ENCODE measurements around the gene MX2. TPM values are rescaled to one million over a fixed set of nuclear protein-coding genes. Genes with fewer than 3 reads are reported as not detected.
"Not testable (repeated sequence)": the region's sequence is repeated elsewhere in the genome, so short reads cannot be mapped to it uniquely, and the experiment has no call there.

Gene MX2
- total and polyA plus RNA-seq, 2 experiments from 2014 or later, result 5.4 to 9.2 TPM

DNA sequence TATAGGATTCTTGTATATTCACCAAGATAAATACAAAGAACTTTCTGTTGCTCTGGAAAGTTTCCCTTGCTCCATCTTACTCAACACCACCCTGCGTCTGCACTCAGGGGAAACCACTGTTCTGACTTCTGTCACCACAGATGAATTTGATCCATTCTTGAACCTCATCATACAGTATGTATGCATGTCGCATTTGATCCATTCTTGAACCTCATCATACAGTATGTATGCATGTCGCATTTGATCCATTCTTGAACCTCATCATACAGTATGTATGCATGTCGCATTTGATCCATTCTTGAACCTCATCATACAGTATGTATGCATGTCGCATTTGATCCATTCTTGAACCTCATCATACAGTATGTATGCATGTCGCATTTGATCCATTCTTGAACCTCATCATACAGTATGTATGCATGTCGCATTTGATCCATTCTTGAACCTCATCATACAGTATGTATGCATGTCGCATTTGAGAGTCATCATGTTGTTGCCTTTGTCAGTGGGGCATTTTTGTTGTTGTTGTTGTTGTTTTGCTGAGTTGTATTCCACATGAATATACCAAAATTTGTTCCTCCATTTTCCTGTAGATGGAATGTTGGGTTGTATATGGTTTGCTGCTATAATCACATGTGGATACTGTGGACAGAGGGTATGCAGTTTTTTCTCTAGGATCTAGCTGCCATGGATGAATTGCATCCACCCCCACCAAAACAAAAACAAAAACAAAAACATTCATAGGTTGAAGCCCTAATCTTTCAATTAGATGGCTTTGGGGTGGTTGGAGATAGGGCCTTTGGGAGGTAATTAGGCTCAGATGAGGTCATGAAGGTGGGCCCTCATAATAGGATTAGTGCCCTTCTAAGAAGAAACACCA, 48.3 kb upstream of the MX2 start:
- not testable (repeated sequence) for H4K20me1 ChIP-seq (replicated peaks; ENCODE audit: insufficient read depth); ATAC-seq; H3K9me2 ChIP-seq (ENCODE audit: insufficient read depth); H3K4me3 Mint-ChIP-seq; H3K36me3 ChIP-seq (ENCODE audit: insufficient read depth); H3K4me3 ChIP-seq; H2AFZ ChIP-seq; H3K27ac ChIP-seq (ENCODE audit: low read depth); H3K36me3 Mint-ChIP-seq (ENCODE audit: low read depth); H3K4me1 ChIP-seq (ENCODE audit: insufficient read depth); H3K4me2 ChIP-seq; H3F3A ChIP-seq (replicated peaks; ENCODE audit: low read depth); H3K79me2 ChIP-seq (replicated peaks; ENCODE audit: insufficient read depth); DNase-seq (ENCODE audit: low spot score); H3K27ac Mint-ChIP-seq; H3K4me1 Mint-ChIP-seq; H3K9me3 Mint-ChIP-seq
- peaks cover 19% of the 10 kb centered on the region for H3K27me3 Mint-ChIP-seq (ENCODE audit: insufficient read depth, low read depth, poor library complexity)
- H3K27me3 ChIP-seq (ENCODE audit: insufficient read depth), result peaks cover 24% of the 10 kb centered on the region

DNA sequence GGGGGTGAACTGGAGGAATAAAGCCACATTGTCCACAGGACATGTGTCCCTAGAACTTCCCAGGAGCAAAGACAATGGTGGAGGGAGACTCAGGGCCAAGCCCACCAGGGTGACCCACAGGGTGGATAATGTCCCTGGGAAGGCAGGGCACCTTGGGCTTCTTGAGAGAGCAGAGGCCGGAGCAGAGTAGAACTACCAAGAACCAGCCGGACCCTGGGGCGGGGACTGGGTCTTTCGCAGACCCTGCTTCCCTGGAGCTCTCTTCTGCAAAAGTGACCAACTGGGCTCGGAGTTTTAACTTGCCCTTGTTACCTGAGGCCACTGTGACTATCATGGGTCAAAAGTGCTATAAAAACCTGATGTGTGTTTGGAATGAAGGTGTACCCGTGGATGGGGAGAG, 46.1 kb upstream of the MX2 start:
- Histone ChIP-seq H3K27me3 (ENCODE audit: insufficient read depth) (peaks cover 24% of the 10 kb centered on the region), H3K4me2 (peak overlapping the region; percentile 92), H3K9me2 (ENCODE audit: insufficient read depth) (no peaks in the 10 kb centered on the region), H3F3A (replicated peaks; ENCODE audit: low read depth) (no peaks in the 10 kb centered on the region), H4K20me1 (replicated peaks; ENCODE audit: insufficient read depth) (no peaks in the 10 kb centered on the region), H3K4me1 (ENCODE audit: insufficient read depth) (peaks cover 5% of the 10 kb centered on the region), H3K79me2 (replicated peaks; ENCODE audit: insufficient read depth) (no peaks in the 10 kb centered on the region), H3K36me3 (ENCODE audit: insufficient read depth) (no peaks in the 10 kb centered on the region), H3K4me3 (peak overlapping the region; percentile 68; the same call in 1 of the 2 replicates), H2AFZ (peak overlapping the region; percentile 96), H3K27ac (ENCODE audit: low read depth) (no peak overlapping the region)
- H3K36me3 Mint-ChIP-seq (ENCODE audit: low read depth), result no peaks in the 10 kb centered on the region
- DNase-seq (ENCODE audit: low spot score) (no peak), ATAC-seq (no peak)
- peaks cover 5% of the 10 kb centered on the region for H3K4me1 Mint-ChIP-seq
- H3K27me3 Mint-ChIP-seq (ENCODE audit: insufficient read depth, low read depth, poor library complexity), result peaks cover 14% of the 10 kb centered on the region
- peak overlapping the region; percentile 79 for H3K4me3 Mint-ChIP-seq
- H3K27ac Mint-ChIP-seq, result no peak overlapping the region
- no peaks in the 10 kb centered on the region; the same call in 2 of the 3 replicates for H3K9me3 Mint-ChIP-seq
- TF ChIP-seq, protein P1, sequence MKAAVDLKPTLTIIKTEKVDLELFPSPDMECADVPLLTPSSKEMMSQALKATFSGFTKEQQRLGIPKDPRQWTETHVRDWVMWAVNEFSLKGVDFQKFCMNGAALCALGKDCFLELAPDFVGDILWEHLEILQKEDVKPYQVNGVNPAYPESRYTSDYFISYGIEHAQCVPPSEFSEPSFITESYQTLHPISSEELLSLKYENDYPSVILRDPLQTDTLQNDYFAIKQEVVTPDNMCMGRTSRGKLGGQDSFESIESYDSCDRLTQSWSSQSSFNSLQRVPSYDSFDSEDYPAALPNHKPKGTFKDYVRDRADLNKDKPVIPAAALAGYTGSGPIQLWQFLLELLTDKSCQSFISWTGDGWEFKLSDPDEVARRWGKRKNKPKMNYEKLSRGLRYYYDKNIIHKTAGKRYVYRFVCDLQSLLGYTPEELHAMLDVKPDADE (IDR thresholded peaks at IDR 0.05), result no peak

DNA sequence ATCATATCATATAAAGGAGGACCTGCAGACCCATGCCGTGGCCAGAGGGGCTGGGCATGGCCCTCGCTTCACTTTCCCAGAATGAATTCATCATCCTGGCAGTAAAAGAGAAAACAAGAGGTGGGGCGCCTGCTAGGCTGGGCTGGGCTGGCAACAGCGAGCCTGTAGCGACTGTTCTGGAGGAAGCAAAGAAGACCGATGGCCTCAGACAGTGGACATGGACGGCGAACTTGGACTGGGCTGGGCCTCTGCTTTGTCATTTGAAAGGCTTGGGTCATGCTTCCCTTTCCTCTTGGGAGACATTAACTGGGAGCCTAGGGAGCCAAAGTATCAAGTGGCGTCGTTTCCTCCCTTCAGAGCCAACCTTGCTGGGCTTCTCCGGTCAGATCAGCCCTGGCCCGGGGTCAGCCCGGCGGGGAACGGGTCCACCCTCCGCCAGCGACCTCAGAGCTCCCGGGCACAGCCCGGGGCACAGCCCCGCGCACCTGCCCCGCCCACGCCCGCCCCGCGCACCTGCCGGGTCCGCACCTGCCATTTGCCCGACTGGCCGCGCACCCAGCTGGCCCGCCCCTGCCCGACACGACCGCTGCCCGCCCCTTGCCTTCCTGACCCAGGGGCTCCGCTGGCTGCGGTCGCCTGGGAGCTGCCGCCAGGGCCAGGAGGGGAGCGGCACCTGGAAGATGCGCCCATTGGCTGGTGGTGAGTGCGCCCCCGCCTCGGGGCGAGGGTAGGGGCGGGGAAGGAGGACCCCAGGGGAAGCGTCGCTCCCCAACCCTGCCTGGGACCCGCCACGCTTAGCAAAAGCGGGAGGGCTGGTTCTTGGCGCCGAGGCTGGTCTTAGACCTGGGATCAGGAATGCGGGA, 45.4 kb upstream of the MX2 start, which contains the start of gene FAM3B:
TSS of gene FAM3B (plus strand) at position 602 of the 863 bp plus-strand sequence. CDS start at position 681, 79 bp downstream.
- ATAC-seq, result peak; percentile 89
- H3K4me3 Mint-ChIP-seq, result peak within 1 kb of the TSS; percentile 79

More for the DNA sequence above, 45.4 kb upstream of the MX2 start, which contains the start of gene FAM3B:
- peaks cover 24% of the 10 kb centered on the region for H3K27me3 ChIP-seq (ENCODE audit: insufficient read depth)
- Mint-ChIP-seq H3K27ac (no peak within 1 kb of the TSS), H3K9me3 (no peaks in the 10 kb centered on the region; the same call in 2 of the 3 replicates), H3K4me1 (peaks cover 5% of the 10 kb centered on the region), H3K36me3 (ENCODE audit: low read depth) (no peaks in the 10 kb centered on the region), H3K27me3 (ENCODE audit: insufficient read depth, low read depth, poor library complexity) (peaks cover 14% of the 10 kb centered on the region)
- no peak within 1 kb of the TSS for H3K27ac ChIP-seq (ENCODE audit: low read depth)
- H3K79me2 ChIP-seq (replicated peaks; ENCODE audit: insufficient read depth), result no peaks in the 10 kb centered on the region
- peak within 1 kb of the TSS; percentile 96 for H2AFZ ChIP-seq
- TF ChIP-seq, protein P2, sequence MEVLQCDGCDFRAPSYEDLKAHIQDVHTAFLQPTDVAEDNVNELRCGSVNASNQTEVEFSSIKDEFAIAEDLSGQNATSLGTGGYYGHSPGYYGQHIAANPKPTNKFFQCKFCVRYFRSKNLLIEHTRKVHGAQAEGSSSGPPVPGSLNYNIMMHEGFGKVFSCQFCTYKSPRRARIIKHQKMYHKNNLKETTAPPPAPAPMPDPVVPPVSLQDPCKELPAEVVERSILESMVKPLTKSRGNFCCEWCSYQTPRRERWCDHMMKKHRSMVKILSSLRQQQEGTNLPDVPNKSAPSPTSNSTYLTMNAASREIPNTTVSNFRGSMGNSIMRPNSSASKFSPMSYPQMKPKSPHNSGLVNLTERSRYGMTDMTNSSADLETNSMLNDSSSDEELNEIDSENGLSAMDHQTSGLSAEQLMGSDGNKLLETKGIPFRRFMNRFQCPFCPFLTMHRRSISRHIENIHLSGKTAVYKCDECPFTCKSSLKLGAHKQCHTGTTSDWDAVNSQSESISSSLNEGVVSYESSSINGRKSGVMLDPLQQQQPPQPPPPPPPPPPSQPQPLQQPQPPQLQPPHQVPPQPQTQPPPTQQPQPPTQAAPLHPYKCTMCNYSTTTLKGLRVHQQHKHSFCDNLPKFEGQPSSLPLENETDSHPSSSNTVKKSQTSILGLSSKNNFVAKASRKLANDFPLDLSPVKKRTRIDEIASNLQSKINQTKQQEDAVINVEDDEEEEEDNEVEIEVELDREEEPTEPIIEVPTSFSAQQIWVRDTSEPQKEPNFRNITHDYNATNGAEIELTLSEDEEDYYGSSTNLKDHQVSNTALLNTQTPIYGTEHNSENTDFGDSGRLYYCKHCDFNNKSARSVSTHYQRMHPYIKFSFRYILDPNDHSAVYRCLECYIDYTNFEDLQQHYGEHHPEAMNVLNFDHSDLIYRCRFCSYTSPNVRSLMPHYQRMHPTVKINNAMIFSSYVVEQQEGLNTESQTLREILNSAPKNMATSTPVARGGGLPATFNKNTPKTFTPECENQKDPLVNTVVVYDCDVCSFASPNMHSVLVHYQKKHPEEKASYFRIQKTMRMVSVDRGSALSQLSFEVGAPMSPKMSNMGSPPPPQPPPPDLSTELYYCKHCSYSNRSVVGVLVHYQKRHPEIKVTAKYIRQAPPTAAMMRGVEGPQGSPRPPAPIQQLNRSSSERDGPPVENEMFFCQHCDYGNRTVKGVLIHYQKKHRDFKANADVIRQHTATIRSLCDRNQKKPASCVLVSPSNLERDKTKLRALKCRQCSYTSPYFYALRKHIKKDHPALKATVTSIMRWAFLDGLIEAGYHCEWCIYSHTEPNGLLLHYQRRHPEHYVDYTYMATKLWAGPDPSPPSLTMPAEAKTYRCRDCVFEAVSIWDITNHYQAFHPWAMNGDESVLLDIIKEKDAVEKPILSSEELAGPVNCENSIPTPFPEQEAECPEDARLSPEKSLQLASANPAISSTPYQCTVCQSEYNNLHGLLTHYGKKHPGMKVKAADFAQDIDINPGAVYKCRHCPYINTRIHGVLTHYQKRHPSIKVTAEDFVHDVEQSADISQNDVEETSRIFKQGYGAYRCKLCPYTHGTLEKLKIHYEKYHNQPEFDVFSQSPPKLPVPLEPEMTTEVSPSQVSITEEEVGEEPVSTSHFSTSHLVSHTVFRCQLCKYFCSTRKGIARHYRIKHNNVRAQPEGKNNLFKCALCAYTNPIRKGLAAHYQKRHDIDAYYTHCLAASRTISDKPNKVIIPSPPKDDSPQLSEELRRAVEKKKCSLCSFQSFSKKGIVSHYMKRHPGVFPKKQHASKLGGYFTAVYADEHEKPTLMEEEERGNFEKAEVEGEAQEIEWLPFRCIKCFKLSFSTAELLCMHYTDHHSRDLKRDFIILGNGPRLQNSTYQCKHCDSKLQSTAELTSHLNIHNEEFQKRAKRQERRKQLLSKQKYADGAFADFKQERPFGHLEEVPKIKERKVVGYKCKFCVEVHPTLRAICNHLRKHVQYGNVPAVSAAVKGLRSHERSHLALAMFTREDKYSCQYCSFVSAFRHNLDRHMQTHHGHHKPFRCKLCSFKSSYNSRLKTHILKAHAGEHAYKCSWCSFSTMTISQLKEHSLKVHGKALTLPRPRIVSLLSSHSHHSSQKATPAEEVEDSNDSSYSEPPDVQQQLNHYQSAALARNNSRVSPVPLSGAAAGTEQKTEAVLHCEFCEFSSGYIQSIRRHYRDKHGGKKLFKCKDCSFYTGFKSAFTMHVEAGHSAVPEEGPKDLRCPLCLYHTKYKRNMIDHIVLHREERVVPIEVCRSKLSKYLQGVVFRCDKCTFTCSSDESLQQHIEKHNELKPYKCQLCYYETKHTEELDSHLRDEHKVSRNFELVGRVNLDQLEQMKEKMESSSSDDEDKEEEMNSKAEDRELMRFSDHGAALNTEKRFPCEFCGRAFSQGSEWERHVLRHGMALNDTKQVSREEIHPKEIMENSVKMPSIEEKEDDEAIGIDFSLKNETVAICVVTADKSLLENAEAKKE (CRISPR knock-in tag; IDR thresholded peaks at IDR 0.05), result no peak
- TF ChIP-seq POLR2AphosphoS5 (IDR thresholded peaks at IDR 0.05; ENCODE audit: low read depth), result 0 out of 2 replicates have a peak, but pooled peaks have one; percentile 13
- H3K36me3 ChIP-seq (ENCODE audit: insufficient read depth), result no peaks in the 10 kb centered on the region
- peak within 1 kb of the TSS; percentile 92 for H3K4me2 ChIP-seq
- DNase-seq (ENCODE audit: low spot score), result peak; percentile 85
- H3K4me1 ChIP-seq (ENCODE audit: insufficient read depth), result peaks cover 5% of the 10 kb centered on the region
- H4K20me1 ChIP-seq (replicated peaks; ENCODE audit: insufficient read depth), result no peaks in the 10 kb centered on the region
- no peaks in the 10 kb centered on the region for H3K9me2 ChIP-seq (ENCODE audit: insufficient read depth)
- peak within 1 kb of the TSS; percentile 68 for H3K4me3 ChIP-seq
- no peaks in the 10 kb centered on the region for H3F3A ChIP-seq (replicated peaks; ENCODE audit: low read depth)
